GM19324 (cell line): ENCODE measurements around the gene CAMK1D.
"Not testable (repeated sequence)": the region's sequence is repeated elsewhere in the genome, so short reads cannot be mapped to it uniquely, and the experiment has no call there.

Experiments
- ATAC-seq: cut with Tn5 transposase; IDR thresholded peaks from one replicate; pipeline ENCODE4 v1.9.1; 2021; ENCODE audit warnings: mild to moderate bottlenecking, moderate library complexity; ENCODE audit not compliant: unreplicated experiment, low FRiP score

The CAMK1D gene

DNA sequence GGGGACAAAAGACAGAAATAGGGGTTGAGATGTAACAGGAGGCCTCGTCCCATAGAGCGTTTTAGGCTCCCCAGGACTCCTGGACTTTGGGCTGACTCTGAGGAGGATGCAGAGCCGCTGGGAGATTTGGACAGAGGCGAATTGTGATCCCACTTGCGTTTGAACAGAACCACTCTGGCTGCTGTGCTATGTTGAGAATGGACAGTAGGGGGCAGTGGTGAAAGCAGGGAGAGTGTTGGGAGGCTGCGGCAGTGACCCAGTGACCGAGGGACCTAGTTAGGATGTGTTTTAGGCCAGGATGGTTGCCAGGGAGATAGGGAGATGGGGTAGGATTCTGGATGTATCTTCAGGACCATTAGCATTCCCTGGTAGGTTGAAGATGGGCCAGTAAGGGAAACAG is 380.5 kb downstream of the CAMK1D start:
- ATAC-seq: no peak

DNA sequence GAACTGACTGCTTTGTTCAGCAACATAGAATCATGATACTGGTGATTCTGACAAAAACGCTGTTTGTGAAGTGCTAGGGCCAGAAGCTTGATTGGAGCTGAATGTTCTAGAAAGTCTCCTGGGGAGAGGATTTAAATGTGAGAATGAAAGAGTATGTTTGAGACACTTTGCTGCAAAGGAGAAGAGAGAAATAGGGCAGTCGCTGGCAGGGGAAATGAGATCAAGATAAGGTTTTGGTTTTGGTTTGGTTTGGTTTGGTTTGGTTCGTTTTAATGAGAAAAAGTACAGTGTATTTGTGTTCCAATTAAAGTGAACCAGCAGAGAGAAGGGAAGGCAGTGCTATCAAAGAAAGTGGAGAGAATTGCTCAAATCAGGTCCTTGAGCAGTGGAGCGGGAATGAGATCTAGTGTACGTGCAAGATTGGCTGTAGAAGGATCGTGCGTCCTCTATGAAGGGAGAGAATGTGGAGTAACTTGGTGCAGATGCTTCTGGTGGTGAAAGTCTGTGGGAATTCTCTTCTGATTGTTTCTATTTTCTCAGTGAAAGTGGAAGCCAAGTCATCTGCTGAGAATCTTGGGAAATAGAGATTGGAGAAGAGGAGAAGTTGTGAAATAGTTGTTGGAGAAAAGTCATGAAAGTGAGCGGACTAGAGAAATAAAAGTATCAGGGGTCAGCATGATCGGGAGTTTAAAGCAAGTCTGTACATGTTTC is 381.6 kb downstream of the CAMK1D start:
- no peak for ATAC-seq

DNA sequence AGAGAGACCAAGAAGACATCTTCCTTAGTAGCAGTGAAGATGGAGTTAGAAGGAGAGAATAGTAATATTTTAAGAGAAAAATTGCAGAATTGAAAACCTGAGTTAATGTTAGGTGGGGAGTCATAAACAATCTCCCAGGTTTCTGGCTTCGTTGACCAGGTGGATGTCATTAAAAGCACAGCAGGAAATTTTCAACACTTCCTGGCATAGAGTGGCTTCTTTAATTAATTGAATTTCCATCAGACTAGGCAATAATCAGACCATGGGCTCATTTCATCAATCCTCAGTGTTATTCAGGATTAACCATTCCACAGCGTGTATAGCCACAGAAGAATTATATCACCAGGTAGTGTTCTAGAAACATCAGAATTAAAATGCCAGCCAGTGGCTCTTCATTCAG is 383.9 kb downstream of the CAMK1D start:
- ATAC-seq: no peak

DNA sequence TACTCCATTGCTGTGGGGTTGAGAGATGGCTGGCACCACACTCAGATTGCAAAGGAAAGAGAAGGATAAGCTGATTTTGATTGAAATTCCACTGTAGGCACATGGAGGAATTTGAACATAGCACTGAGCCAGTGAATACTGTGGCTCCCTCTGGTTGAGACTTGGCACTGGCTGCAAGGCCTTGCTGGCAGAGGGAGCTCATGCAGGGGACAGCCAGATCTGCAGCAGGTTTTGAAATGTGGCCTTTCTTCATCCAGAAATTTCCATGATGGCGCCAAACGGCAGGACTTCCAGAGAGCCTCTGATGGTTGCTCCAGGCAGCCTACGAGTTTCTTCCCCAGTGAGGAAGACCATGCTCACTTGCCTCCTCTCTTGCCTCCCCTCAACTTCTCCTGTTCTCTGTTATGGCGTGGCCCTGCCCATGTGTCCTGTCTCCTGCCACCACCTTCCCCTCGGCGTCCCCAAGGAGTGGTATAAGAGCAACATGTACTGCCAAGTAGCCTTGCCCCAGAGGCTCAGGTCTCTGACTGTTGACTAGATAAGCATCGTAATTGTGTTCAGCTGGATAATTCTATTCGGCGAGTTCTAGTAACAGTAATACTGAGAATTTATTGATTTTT is 386.6 kb downstream of the CAMK1D start:
- no peak for ATAC-seq

- no peak for ATAC-seq
Measured at GRCh38 chr10:12740813-12741212, 391.5 kb downstream of the CAMK1D start.

DNA sequence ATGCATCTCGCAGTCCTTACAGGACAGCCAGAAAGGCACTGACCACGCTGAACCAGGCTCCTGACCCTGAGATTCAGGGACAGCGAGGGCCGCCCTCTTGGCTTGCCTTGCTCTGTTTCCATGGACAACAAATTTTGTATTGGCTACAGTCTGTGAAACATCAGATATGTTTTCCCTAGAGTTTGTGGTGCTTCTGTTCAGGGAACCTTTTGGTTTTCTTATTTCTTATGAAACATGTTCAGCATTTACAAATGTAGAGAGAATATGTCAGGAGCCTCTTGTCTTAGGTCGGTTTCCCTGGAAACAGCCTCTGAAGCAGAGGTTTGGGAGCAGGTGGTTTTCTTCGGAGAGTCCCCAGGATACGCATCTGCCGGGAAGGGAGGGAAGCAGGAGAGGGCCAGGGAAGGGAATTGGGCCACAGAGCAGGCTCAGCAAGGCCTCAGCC is 392.0 kb downstream of the CAMK1D start:
- ATAC-seq: no peak

- ATAC-seq: no peak
Measured at GRCh38 chr10:12742771-12743170, 393.4 kb downstream of the CAMK1D start.

DNA sequence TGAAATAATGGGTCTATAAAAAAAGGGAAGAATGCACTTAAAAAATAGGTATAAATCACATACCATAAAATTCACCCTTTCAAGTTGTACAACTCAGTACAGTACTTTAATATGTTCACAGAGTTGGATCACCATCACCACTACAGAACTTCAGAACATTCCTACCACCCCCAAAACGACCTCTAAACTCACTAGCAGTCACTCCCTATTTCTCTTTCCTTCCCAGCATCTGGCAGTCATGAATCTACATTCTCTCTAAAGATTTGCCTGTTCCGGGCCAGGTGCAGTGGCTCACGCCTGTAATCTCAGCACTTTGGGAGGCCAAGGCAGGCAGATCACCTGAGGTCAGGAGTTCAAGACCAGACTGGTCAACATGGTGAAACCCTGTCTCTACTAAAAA is 394.1 kb downstream of the CAMK1D start:
- not testable (repeated sequence) for ATAC-seq

- no peak for ATAC-seq
Measured at GRCh38 chr10:12743941-12744340, 394.6 kb downstream of the CAMK1D start.

DNA sequence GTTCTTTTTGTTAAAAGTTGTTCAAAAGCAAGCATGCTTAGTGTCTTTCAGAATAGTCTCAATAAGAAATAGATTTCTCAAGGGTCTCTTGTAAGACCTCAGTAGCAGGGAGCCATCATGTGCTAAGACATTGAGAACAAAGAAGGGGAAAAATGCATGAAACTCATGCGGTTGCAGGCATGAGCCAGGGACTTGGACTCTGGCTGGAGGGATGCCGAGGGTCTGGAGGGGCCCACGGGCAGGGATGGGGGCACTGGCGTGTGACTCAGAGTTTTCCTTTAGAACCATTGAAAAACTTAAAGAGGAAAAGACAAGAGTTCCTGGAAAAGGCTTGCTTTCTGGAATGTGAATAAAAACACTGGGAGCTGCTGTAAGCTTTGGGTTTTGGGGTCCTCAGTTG is 398.8 kb downstream of the CAMK1D start:
- ATAC-seq: no peak

DNA sequence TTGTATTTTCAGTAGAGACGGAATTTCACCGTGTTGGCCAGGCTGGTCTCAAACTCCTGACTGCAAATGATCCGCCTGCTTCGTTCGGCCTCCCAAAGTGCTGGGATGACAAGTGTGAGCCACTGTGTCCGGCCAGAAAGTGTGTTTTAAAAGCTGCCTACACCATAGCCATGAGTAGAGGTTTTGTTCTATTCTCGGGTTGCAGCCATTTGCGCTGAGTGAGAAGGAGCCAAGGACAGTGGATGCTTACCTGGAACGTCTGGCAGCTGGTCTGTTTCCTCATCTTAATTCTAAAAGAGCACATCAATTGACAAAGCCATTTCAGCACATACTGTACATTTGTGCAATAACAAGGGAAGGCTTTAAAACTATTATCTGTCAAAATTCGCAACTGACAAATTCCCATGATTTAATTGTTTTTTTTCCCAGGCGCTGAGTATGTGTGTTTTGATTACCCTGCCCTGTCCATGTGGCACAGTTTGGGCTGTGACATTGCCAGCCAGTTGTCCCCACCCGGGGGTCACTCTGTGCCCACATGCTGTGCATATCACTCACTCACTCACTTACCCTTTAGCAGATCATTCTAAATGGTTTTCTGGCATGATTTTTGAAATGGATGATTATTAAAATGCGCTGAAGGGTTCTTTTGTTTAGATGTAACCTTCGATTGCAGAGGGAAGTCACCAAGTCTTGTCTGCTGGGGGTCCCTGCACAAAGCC is 400.6 kb downstream of the CAMK1D start:
- no peak for ATAC-seq

GRCh38 chr10:12750526-12751201 is 401.3 kb downstream of the CAMK1D start:
- ATAC-seq: no peak

DNA sequence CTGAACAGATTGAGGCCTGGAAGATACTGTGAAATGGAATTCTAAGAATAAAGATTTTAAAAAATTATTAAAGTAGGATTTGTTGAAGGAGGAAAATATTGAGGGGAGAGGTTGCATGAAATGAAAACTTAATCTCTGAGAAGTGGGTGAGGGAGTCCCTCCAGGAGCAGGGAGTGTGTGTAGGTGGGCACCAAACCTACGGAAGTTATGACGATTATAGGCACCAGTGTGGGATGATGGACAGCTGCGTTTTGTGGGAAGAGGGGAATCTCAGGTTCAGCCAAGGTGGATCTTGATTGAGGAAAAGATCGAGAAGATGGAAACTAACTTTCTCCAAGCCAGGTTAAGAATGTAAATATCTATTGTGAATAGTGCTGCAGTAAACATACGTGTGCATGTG is 405.7 kb downstream of the CAMK1D start:
- no peak for ATAC-seq

- no peak for ATAC-seq
Measured at GRCh38 chr10:12757351-12757750, 408.0 kb downstream of the CAMK1D start.

DNA sequence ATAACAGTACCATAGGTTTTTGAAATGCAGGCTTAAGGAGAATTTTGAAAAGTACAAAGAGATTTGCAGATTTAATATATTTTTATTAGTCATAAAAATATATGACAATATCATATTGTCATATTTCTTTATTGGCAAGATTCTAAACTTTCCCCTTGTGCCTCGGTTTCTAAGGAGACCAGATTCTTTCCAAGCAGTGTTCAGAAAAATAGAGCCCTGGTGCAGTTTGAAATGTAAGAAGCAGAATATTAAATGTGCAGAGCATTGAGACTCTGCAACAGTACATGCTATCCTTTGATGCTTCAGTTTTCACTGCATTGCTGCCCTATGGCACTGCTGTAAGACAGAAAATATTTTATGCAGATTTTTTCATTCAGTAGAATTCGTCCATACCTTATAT is 408.9 kb downstream of the CAMK1D start:
- no peak for ATAC-seq

DNA sequence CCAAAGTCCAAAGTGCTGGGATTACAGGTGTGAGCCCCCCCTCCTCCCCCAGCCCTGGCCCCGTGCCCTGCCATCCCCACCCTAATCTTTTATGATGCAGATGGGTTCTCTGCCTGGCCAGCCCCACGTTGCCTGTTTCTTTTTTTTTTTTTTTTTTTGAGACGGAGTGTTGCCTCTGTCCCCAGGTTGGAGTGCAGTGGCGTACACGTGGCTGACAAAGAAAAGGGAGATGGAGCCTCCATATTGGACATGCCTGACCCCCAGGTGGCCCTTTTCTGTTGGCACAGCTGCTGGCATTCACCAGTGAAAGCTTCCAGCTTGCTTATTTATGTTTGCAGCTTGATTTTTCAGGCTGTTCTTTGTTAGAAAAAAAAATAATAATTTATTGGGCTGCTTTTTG is 416.9 kb downstream of the CAMK1D start:
- ATAC-seq: no peak

- no peak for ATAC-seq
Measured at GRCh38 chr10:12768156-12769100, 419.1 kb downstream of the CAMK1D start.

- no peak for ATAC-seq
Measured at GRCh38 chr10:12769323-12770044, 420.1 kb downstream of the CAMK1D start.

- ATAC-seq: no peak
Measured at GRCh38 chr10:12771981-12772760, 422.8 kb downstream of the CAMK1D start.
